DMS53 (cell line): ENCODE data around the gene ARHGEF1.

Experiments used
- DNase-seq: peaks from one replicate; lab custom pipeline; 2025; lab: John Stamatoyannopoulos, UW

The ARHGEF1 gene

GRCh38 chr19:41918653-41919244, 35.8 kb downstream of the ARHGEF1 start:
- no peak for DNase-seq

- DNase-seq: no peak
These were observed 37.1 kb downstream of the ARHGEF1 start for GRCh38 chr19:41919948-41920712.

- no peak for DNase-seq
These were observed 38.0 kb downstream of the ARHGEF1 start for GRCh38 chr19:41920882-41921576.

GRCh38 chr19:41921577-41922576, 38.9 kb downstream of the ARHGEF1 start:
- DNase-seq: no peak

GRCh38 chr19:41922585-41922984, 39.6 kb downstream of the ARHGEF1 start:
- no peak for DNase-seq

GRCh38 chr19:41923045-41923788, 40.2 kb downstream of the ARHGEF1 start:
- no peak for DNase-seq

GRCh38 chr19:41924151-41925145, 41.5 kb downstream of the ARHGEF1 start:
- DNase-seq: peak; percentile 59

- DNase-seq: peak; percentile 83
These were observed 42.4 kb downstream of the ARHGEF1 start for GRCh38 chr19:41925208-41926003.

GRCh38 chr19:41926028-41926762, 43.2 kb downstream of the ARHGEF1 start:
- DNase-seq: peak; percentile 70

- no peak for DNase-seq
These were observed 43.9 kb downstream of the ARHGEF1 start for GRCh38 chr19:41926763-41927496.

- DNase-seq: no peak
These were observed 44.7 kb downstream of the ARHGEF1 start for GRCh38 chr19:41927497-41928192.

- DNase-seq: peak; percentile 63
These were observed 45.3 kb downstream of the ARHGEF1 start, which contains the start of gene ERFL for GRCh38 chr19:41928221-41928683. TSS of gene ERFL (minus strand) at chr19:41928449. CDS start at chr19:41912919, 15,530 bp downstream.

GRCh38 chr19:41928754-41929535, 46.0 kb downstream of the ARHGEF1 start:
- peak; percentile 69 for DNase-seq

- no peak for DNase-seq
These were observed 46.6 kb downstream of the ARHGEF1 start for GRCh38 chr19:41929536-41930071.

- no peak for DNase-seq
These were observed 47.3 kb downstream of the ARHGEF1 start for GRCh38 chr19:41930322-41930722.
